Left kidney (tissue), 2 donors: Measurements from ENCODE around the gene LAMTOR5. TPM values are rescaled to one million over a fixed set of nuclear protein-coding genes. Genes with fewer than 3 reads are reported as not detected.

ENCODE experiments used
- DNase-seq: peaks from one replicate; pipeline ENCODE4 v3.0.0-alpha.2; 2013
- polyA plus RNA-seq: library from polyadenylated mRNA; unstranded; fragments of 120-200 nt; gene quantifications from one replicate; pipeline ENCODE4 v1.2.1, GENCODE V29; 2013; ENCODE audit not compliant: insufficient read length

Gene LAMTOR5
- polyA plus RNA-seq, 1 donor, result 259 TPM

DNA sequence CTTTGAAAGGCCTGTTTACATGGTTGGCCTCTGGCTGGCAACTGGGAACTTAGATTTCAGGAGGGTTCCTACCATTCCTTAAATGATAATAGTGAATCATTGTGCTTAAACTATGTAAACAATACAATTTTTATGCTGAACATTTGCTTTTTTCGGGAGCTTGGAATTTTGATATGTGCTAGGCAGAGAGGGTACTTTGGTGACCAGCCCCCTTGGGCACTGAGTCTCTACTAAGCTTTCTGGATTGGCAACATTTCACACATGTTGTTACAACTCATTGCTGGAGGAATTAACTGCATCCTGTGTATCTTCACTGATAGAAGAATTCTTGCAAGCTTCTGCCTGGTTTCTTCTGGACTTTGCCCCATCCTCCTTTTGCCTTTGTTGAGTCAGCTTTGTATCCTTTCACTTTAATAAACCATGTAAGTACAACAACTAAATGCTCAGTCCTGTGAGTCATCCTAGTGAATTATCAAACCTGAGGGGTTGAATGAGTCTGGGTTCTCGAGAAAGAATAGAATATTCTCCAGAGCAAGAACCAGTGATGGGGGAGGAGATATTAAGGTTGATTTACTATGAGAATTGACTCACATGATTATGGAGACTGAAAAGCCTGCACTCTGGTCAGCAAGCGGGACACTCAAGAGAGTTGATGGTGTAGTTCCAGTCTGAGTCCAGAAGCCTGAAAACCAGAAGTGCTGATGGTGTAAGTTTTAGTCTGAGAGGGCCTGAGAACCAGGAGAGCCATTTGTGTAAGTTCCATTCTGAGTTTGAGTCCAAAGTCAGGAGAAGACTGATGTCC lies 13.6 kb downstream of the LAMTOR5 start:
- no peak for DNase-seq

DNA sequence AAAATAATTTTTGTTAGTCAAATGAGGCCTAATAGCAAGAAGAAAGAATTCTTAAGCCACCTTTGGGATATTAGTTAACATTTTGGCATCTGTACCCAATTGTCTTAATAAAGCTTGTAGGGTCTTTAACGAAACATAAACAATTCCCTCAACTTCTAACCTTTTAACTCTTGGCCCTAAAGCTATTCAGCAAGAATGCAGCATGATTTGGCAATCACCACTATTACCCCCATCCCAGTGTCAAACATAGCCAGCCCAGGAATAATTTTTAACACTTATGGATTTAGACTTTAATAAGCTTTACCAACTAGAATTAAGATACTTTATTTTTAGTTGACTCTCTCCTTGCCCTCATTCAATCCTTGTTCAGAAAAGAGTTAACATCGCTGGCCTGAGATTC lies 14.2 kb downstream of the LAMTOR5 start:
- no peak for DNase-seq

DNA sequence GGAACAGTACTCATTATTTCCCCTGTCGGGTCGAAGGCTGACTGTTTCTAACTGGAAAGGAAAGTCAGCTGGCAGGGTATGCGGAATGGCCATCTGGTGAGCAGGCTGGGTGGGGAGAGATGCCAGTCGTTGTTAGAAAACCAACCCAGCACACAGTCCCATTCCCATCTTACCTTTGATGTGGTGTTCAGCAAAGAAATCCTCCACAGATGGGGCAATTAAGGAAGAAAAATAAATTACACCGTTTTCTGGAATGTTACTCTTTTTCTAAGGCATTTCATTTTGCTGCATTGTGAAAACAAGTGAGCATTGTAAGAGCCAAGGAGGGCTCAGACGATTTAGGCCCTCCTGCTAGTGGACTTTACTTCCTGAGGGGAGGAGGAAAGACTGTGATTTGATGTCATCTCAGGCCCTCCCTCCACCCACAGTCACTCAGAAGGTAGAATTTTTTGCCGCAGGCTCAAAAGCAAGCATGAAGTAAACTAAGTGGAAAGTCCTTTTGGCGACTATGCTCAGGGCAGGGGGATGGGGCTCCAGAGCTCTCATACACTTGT lies 16.7 kb downstream of the LAMTOR5 start, which contains the start of gene SLC16A4:
SLC16A4 (minus strand) TSS at position 335 of the 554 bp plus-strand sequence. CDS start 1,703 bp downstream, outside the sequence.
- no peak for DNase-seq

DNA sequence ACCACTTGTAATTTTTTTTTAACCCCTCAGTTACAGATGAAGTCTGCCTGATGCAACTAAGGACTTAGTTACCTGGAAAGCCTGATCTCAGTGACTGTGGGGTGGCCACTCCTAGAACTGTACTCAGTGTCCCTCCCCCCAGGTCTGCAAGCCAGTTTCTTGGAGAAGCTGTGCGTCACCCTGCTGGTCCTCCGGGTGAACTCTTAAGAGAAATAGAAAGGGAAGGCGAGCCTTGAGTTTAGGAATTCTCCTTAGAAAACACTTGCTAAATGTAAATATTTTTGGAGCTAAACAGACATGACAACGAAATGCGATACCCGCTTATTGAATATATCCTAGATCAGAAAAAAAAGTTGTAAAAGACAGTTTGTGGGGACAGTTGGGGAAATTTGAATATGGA lies 17.4 kb downstream of the LAMTOR5 start:
- DNase-seq, result no peak

DNA sequence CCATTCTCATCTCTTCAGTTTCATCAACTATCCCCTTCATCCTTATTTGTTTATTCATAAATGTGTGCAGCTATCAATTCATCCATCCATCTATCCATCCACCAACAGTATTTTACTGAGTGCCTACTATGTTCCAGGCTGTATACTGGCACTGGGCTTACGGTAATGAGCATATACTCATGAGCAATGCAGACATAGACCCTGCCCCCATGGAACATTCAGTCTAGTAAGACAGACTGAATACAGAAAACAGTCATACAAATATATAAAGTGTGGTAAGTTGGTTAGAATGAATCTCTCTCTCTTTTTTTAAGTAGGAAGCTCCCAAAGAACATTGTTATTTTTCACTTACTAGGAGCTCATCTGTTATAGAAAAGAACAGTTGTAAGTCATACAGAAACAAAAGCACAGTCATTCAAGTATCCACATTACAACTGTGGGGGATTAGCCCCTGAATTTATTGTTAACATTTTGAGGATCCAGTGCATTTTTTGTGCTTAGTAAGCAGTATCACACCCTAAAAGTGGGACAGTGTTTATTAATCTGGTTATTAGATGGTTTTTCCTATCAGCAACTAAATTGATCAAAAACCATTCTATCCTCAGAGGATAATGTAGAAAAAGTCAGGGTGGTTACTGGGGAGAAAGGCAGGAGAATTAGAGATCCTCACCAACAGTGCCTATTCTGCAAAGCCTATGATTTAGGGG lies 20.3 kb downstream of the LAMTOR5 start:
- no peak for DNase-seq

DNA sequence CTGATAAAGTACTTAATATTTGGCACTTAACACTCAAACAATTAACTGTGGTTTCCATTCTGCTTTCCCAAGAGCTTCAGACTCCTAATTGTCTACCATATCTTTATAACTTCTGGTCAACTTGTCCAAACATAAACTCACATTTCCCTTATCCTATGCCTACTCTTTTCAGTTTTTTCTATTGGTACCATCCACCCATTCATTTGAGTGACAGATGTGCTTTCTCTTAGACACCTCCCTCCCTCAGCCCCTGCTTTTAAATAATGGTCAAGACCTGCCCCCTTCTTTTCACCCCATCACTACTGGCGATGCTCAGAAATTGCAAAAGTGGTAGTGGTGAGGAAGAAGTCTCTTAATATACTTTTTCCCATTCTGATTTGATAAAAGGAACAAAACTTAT lies 22.1 kb downstream of the LAMTOR5 start:
- no peak for DNase-seq

DNA sequence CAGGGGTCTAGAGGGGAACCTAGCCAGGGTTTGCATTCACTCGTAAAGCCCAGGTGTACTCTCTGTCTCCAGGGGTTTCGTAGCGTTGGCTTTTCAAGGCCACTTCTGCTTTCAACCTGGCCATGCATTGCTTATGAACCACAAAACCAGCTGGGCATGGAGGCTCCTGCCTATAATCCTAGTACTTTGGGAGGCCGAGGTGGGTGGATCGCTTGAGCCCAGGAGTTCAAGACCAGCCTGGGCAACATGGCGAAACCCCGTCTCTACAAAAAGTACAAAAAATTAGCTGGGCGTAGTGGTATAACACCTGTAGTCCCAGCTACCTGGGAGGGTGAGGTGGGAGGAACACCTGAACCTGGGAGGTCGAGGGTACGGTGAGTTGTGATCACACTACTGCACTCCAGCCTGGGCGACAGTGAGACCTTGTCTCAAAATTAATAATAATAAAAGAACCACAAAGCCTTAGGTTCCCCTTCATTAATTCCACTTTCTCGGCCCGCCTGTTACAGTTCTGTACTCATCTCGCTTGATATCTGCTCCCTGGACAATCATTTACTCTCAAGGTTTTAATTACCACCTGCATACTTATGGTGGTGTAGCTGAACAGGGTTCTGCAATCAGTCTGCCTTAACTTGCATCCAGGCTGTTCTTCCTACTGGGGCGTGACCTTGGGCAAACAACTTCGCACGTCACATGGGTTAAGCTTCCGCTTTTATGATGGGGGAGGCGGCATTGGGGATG lies 22.7 kb downstream of the LAMTOR5 start:
- DNase-seq, result no peak

DNA sequence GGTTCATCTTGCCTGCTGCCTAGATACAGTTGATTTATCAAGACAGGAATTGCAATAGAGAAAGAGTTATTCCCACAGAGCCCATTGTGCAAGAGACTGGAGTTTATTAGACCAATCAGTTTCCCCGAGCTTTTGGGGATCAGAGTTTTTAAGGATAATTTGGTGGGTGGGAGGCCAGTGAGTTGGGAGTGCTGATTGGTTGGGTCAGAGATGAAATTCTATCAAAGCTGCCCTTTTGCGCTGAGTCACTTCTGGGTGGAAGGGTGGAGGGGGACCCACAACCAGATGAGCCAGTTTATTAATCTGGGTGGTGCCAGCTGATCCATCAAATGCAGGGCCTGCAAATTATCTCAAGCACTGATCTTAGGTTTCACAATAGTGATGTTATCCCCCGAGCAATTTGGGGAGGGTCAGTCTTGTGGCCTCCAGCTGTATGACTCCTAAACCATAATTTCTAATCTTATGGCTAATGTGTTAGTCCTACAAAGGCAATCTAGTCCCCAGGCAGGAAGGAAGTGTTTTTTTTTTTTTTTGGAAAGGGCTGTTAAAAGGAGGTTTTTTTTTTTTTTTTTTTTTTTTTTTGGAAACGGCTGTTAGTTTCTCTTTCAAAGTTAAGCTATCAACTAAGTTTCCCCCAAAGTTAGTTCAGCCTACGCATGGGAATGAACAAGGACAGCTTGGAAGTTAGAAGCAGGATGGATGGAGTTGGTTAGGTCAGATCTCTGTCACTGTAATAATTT lies 24.1 kb downstream of the LAMTOR5 start:
- no peak for DNase-seq

DNA sequence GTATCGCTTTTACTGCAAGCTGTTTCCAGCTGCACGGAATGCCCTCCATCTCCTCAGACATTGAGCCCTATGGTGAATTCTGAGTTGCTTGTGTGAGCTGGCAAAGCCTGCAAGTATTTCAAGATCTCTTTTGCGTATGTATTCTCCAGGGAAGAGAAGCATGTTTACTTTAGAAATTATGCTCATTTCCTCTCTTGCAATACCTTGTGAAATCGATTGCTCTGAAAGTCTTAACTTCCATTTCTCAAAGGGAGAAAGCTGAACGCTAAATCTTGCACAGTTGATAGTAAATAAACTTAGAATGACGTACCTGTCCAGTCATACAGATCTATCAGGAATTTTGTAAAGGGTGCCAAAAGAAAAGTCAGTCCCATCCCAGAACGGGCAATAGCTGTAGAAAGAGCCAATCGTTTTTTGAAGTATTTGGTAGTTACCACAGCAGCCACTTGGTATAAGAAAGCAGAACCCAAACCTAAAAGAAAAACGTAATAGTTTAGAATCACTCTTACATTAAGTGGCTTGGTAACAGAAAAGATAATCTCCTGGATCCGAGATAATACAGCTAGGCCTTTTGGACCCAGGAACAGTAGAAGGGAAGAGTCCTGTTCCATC lies 26.7 kb downstream of the LAMTOR5 start:
- DNase-seq, result no peak

DNA sequence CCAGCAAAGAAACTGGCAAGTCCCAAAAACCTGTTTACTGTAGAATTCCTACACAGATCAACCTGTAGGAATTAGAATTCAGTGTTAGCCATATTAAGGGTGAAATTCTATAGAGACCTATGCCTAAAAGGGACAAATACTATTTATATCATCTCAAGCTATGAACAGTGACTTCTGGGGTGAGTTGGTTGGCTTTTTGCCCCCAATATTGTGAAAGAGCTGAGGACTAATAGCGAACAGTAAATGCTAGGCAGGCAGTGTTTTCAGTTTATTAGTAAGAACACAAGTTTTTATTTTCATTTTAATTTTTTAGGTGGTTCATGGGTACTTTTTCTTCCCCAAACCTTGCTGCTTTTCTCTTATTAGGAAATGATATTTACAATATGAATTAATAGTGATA lies 32.0 kb downstream of the LAMTOR5 start:
- no peak for DNase-seq

DNA sequence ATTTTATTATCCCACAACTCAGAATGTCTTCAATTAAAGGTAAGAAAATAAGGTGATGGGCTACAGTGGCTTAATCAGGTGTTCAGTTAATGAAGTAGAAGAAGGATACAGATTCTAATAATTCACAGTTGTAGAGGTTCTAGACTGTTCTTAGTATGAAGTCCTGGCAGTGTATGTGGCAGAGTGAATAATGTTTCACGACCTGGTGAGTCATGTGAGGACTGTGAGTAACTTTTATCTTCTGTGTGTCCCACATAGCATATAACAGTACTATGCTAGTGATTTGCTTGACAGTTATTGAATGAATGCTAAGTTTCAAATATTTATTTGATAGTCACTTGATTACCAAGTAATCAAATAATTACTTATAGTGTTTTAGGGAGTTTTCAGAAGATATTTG lies 36.7 kb downstream of the LAMTOR5 start:
- no peak for DNase-seq

DNA sequence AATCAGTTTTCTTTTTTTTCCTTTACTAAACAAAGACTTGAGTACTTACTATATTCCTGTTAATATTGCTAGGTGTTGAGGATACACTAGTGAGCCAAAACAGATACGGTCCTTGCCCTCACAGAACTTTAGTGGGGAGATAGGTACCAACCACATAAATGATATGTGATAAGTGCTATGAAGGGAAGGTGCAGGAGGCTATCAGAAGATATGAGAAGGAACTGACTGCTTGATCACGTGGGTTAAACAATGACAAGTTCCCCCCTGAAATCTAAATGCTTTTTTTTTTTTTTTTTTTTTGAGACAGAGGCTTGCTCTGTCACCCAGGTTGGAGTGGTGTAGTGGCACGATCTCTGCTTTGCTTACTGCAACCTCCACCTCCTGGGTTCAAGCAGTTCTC lies 43.3 kb downstream of the LAMTOR5 start:
- no peak for DNase-seq

DNA sequence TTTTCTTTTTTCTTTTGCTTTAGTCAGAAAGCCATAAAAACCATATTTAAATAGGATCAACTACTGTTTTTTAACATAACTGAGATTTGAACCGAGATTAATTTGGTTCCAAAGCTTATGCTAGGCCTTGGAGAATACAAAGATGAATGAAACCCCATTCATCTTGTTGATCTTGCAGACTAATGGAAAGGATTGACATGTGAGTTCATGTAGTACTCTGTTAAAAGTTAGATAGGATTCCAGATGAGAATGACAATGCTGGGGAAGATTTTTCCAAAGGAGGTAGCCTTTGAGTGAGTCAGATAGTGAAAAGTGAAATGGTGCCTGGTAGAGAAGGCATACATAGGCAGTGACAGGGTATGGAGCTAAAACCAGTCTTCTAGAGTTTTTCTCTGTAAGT lies 45.6 kb downstream of the LAMTOR5 start:
- DNase-seq, result no peak

DNA sequence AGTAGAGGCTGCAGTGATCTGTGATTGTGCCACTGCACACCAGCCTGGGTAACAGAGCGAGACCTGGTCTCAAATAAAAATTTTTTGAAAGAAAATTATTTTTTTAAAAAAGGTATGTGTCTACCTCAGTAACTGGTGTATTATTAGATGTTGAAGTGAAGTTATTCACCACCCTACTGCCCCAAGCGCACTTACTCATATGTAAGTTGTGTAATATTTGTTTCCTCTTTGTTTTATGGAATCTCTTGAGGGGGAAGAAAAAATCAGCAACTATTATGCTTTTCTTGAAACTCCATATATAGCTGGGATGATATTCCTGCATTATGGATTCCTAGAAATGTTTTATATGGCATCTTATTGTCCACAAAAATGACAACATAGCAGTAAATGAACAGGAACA lies 47.1 kb downstream of the LAMTOR5 start:
- DNase-seq, result no peak

DNA sequence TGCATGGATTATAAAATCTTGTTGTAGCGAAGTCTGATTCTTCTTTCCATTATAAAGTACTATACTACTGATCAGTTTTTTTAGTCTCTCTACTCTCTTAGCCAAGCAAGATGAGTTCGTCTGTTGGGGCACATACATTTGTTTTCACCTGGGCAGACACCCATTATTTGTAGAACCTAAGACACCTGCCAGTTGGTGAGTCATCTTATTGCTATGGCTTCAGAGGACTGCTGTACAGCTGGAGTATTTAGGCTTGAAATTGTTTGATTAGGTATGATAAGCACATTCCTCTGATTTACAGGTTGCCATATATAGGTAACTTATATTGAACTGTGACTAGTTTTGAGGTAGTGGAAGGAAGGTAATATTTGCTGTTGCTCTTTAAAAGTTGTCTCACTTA lies 51.1 kb downstream of the LAMTOR5 start:
- no peak for DNase-seq

DNA sequence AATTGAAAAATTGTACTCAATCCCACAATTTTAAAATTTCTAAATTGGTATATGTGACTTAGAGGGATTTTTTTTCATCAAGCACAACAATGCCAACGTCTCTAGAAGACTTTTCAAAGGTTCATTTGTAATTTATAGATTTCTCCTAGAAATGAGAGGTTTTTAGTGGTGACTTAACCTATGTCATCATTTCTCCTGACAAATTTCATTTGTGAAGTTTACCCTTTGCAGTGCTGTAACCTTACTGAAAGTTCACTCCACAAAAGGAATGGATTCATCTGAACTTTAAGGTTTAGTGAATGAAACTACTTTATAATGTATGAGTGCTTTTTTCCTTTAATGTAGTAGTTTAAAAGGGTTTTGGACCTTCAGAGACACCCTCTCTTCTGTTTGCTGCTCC lies 52.2 kb downstream of the LAMTOR5 start:
- DNase-seq, result no peak

Other genes with a start within 250 kb of the LAMTOR5 start
- 6.7 TPM for gene KCNC4, start 197.4 kb downstream of the LAMTOR5 start, polyA plus RNA-seq
- gene RBM15, start 68.3 kb downstream of the LAMTOR5 start, polyA plus RNA-seq, result 13.8 TPM
- gene SLC16A4, start 16.7 kb downstream of the LAMTOR5 start, polyA plus RNA-seq, result 112 TPM
- 0.17 TPM for gene PROK1, start 43.5 kb upstream of the LAMTOR5 start, polyA plus RNA-seq
- not detected for gene KCNA10, start 111.5 kb upstream of the LAMTOR5 start, polyA plus RNA-seq
- 0.53 TPM for gene KCNA2, start 198.7 kb upstream of the LAMTOR5 start, polyA plus RNA-seq